GM18508 (cell line): ENCODE data around the gene PLEKHH3.
"Not testable (repeated sequence)": the region's sequence is repeated elsewhere in the genome, so short reads cannot be mapped to it uniquely, and the experiment has no call there.

Experiments used
- ATAC-seq: cut with Tn5 transposase; IDR thresholded peaks from one replicate; pipeline ENCODE4 v1.9.1; 2021; ENCODE audit warnings: moderate number of reproducible peaks; ENCODE audit not compliant: insufficient read depth, unreplicated experiment

The PLEKHH3 gene

DNA sequence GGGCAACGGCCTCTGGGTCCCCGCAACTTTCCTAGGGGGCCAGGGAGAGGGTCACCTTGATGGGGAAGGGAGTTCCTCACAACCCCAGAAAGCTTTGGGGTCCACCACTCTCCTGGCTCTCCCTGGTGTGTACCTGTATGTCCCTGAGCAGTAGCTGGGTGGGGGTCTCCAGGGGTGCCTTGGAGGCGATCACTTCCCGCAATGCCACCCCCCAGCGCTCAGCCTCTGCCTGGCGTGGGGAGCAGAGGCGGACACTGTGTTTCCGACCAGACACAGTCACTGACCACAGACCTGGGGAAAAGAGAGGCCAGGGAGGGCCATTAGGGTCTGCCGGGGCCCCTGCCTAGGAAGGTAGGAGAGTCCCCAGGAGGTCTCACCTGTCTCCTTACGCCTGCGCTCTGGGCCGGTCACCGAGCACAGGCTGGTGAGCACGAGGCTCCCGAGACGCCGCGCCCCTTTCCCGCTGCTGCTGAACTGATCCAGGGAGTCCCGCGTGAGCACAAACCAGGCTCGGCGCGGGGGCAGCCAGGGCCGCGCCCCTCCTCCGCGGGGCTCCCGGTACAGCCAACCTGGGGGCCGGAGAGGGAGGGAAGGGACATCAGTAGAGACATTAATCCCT lies 3.4 kb downstream of the PLEKHH3 start:
- no peak for ATAC-seq

DNA sequence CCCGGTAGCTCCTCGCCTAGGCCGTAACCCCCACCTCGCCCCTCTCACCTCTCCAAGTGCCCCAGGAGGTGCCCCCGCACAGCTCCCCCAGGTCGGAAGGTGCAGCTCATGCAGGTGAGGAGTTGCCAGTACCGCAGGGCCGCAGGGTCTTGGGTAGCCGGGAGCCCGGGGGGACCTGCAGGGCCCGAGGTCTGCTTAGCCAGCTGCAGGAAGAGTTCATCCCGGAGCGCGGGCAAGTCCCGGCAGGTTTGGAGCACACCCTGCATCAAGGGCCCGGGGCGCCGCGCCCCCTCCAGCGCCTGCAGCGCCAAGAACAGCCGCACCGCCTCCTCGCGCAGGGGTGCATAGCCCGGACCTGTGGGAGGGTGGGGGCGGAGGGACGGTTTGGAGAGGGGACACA lies 4.8 kb downstream of the PLEKHH3 start:
- no peak for ATAC-seq

DNA sequence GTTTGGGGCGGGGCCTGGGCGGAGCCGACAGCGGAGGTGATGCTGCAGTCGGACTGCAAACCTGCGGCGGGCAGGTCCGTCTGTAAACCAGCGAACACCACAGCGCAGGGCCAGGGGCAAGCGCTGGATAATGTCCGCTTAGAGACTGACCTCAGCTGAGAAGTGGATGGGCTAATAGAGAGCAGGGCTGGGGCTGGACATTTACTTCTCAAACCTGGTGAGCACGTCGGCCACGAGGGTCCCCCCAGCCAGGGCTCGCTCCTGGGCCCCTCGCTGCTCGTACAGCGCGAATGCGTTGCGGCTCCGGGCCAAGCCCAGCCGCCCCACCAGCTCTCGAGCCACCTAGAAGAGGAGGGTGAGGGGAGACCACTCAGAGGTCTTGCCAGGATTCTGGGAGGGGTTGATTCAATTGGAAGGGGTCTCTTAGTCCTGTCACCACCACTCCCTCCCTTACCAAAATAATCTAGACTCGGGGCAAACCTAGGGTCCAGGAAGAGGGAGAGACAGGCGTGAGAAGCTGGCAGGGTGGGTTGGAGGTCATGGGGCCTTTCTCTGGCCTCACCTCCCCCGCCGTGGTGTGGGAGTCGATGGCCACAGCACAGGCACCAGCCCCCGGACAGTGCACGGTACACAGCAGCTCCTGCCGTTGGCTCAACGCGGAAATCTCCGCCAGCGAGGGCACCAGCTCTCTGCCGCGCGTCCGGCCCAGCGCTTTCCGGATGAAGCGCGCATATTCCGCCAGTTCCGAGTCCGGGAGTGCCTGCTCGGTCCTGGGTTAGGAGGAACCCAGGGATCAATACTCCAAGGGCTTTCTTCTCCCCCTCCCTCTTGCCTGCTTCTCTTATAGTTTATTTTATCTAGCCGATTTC lies 5.8 kb downstream of the PLEKHH3 start:
- no peak for ATAC-seq

DNA sequence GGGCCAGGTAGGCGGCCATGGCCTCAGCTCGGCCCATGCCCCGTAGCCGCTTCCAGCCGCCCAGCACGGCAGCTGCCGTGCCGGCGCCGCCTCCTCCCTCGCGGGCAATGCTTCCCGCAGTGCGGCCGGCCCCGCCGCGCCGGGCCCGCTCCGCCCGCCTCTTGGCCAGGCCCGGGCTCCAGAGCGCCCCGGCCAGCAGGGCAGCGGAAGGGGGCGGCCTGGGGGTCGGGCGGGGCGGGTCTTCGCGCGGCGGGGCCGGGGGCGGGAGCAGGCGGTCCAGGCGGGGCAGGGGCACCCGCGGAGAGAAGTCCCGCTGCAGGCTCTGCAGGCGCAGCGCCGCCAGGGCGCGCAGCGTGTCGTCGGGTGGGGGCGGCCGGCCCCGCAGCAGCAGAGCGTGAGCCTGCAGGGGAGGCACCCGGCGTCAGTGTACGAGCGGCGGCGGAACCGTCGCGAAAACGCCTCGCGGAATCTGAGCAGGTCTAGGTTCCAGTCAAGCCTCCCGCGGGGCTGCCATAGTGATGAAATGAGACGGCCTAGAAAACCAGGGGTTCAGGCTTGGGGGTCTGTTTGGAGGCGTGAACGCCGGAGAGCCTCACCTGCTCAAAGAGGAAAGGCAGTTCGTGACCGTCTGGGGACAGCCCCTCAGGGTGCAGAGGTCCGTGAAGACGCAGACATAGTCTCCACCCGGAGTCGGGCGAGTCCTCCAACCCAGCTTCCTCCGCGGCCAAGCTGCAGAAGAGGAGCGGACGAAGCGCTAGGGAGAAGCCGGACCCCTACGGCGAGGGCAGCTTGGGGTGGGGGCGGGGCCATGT lies 6.6 kb downstream of the PLEKHH3 start:
- no peak for ATAC-seq

DNA sequence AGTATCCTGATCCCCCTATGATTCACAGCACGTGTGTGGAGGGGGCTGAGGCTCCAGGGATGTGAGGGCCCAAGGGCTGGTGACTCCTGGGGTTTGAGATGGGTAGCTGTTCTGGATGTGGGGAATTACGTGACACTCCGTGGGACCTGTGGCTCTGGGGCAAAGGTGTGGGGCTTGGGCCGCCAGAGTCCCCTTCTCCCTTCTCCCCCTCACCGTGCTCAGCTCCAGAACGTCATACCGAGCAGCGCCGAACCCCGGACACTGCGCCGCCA lies 7.2 kb downstream of the PLEKHH3 start:
- no peak for ATAC-seq

DNA sequence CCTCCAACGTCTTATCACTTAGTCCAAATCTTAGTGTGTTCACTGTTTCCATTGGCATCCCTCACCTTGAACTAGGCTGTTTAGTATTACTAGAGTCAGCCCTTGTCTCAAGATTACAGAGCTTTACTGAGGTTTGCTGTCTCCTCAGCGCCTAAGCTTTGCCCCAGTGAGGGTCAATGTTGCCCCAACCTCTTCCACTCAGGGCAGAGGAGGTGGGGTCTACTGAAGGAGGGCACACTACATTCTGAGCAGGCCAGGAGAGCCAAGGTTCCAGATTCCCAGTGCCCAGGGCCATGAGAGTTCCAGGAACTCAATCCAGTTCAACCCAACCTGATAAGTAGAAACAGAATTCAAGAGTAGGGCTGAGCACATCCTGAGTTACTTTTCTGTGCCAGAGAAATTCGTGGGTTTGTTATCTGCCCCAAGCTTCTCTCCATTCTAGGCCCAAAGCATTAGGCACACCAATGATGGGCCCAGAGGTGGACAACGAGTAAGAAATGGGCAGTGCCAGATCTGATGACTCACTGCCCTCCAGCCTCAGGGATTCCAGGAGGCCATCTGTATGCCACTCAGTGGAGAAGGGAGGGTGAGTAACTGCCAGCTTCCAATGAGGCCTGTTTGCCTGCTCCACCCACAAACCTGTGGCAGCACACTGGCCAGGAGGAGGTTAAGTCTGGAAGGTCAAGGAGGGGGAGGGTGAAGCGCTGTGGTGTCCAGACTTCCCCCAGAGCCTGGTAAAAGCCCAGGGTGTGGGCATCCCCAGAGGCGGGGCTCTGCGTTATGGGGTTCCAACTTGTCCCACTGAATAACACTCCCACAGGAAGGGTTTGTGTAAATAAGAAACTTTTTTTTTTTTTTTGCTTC lies 9.5 kb downstream of the PLEKHH3 start:
- ATAC-seq: no peak

DNA sequence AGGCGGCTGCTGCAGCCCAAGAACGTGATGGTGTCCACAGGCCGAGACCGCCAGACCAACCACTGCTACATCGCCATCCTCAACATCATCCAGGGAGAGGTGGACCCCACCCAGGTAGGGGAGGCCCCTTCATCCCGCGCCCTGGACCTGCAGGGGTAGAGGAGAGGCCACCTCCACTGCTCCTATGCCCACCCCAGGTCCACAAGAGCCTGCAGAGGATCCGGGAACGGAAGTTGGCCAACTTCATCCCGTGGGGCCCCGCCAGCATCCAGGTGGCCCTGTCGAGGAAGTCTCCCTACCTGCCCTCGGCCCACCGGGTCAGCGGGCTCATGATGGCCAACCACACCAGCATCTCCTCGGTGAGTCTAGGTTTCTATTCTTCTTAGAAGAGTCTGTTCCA lies 10.7 kb downstream of the PLEKHH3 start:
- ATAC-seq: not testable (repeated sequence)

DNA sequence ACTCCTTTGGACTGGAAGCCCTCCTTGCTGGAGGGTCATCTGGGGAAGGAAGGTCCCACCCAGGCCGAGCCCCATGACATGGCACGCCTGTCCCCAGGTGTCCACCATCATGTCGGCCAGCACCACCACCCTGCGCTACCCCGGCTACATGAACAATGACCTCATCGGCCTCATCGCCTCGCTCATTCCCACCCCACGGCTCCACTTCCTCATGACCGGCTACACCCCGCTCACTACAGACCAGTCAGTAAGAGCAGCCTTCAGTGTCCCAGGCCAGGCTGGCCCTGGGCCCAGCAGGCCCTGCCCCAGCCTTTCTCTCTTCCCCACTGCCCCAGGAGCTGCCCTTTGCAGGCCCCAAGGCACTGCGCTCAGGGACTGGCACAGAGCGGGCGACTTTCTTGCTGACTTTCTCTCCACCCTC lies 11.2 kb downstream of the PLEKHH3 start:
- no peak for ATAC-seq

DNA sequence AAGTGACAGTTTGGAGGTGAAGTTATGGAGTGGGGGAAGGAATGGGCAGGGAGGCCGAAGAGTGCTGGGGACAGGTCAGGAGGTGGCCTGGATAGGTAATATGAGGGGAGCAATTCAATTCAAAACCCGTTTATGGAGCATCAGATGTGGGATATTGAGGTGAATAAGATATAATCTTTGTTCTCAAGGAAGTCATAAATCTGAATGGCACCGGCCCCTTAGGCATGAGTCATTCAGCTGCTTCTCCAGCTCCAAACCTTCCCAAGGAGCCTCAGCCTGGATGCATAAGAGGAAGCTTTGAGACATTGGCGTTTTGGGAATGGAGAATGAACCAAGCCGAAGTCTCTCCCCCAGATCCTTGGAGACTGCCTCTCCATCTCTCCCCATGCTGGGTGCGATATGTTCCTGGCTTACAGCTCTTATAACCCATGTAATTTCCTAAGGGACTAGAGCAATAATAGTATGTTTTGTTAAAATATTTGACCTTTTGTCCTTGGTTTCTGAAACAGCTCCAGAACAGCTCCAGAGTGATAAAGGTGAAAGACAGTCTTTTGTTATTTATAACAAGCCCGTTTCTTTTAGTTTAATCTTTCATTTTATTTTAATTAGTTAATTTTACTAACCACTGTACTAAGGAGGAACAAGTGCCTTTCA lies 16.0 kb downstream of the PLEKHH3 start:
- no peak for ATAC-seq

DNA sequence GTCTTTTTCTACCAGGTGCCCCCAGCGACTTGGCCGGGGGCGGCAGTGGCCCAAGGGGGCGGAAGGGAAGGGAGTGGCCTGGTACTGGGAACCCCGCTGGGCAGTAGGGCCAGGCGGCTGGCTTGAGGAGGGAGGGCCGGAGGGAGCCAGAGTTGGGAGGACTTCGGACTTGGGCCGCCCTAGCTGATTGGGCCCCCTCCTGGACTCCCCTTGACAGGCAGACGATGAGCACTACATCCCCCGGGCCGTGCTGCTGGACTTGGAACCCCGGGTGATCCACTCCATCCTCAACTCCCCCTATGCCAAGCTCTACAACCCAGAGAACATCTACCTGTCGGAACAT lies 16.9 kb downstream of the PLEKHH3 start:
- not testable (repeated sequence) for ATAC-seq

DNA sequence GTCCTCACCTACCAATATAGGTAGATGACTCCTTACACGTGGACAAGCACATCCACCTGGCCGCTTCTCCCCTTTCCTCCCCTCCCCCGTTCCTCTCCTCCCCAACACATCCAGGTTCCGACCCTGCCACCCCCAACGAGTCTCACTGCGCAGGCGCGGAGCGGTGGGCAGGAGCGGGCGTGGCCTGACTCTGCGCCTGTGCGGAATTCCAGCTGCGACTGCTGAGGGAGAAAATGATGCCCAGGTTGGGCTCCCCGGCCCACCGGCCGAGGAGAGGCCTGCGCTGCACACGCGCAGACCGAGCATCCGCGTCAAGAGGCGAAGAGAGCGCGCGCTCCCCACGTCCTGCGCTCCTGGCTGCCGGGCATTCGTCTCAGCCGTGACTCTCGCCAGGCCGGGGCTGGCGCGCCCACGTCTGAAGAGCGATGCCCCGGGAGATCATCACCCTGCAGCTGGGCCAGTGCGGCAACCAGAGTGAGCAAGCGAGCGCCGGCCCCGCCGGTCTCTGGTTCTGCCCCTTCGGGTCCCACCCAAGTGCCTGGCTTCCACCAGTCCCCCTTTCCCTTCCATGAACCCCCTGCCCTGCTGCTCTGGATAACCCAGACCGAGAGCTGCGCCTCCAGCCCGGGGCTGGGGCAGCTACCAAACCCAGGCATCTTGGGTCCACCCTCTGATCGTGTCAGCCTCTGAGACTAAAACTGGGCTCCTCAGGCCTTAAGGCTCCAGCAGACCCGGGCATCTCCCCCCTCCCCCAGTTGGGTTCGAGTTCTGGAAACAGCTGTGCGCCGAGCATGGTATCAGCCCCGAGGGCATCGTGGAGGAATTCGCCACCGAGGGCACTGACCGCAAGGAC lies 17.5 kb downstream of the PLEKHH3 start, which contains the start of gene TUBG2:
Gene TUBG2, plus strand, starts transcription at position 206 of the 853 bp plus-strand sequence. Its CDS starts 220 bp downstream, at position 426.
- ATAC-seq: no peak

DNA sequence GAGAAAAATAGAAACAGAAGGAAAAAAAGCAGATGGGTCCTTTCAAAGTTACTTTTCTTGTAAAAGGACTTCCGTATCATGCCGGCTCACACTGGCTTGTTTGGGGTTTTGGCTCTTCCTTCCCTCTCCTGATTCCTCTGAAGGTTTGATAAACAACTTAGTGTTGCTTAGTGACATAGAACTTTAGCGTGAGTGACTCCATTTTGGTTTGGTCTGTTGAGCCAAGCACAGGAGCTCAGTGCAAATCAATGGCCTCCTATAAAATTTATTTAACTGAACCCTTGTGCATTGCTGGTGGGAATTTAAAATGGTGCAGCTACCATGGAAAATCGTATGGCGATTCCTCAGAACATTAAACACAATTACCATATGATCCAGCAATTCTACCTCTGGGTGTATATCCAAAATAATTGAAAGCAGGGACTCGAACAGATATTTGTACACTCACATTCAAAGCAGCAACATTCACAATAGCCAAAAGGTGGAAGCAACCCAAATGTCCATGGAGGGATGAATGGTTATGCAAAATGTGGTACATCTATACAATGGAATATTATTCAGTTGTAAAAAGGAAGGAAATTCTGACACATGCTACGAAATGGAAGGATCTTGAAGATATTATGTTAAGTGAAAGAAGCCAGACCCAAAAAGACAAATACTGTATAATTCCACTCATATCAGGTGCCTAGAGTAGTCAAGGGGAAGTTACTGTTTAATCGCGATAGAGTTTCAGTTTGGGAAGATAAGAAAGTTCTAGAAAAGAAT lies 18.8 kb downstream of the PLEKHH3 start:
- no peak for ATAC-seq

DNA sequence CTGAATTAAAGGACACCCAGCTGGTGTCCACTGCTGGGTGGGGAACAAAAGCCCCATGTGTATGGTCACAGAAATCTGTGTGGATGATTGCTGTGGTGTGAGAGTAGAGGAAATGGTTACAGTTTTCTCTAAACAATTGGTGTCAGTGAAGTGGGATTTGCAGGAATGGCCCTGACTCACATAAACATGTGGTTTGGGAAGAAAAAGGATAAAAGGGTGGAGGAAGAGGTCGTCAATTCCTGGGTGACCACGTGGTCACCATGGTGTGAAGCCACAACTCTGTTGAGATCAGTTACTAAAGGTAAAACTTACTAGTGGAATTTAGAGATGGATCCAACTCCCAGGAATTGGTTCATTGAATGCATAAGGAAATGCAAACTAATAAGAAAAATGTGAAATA lies 21.3 kb downstream of the PLEKHH3 start:
- no peak for ATAC-seq

DNA sequence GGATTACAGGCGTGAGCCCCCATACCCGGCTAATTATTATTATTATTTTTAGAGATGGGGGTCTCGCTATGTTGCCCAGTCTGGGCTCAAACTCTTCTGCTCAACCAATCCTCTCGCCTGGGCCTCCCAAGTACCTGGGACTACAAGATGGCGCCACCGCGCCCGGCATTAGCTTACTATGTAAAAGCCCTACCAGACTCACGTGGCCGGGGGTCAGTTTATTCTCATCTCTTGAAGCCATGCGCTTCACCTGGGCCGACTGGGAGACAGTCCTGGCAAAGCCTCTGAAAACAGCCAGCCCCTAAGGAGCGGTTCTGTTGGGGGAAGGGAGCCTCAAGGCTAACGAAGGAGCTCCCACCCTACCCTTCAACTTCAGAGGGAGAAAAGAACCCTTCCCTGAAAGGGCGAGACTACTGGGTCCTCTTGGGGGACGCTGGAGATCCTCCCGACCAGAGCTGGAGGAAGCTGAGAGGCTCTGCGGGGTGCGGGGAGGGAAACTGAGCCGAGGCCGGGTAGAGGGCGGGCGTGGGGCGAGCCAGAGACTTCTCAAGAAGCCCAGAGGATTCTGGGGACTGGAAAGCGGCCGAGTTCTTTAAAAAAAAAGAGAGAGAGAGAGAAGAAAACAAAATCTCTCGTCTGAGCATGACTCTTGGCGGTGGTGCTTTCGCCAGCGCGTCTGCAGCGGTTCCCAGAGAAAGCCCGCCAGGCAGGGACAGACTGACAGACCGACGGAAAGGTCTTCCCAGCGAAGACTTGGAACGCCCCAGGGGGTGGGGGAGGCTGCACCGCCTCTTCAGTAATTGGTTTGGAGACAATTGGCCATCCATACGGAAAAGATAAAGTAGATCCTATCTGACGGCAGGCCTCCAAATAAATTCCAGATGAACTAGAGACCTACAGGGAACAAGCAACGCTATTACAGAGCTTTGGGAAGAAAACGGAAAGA lies 23.3 kb downstream of the PLEKHH3 start:
- ATAC-seq: no peak

DNA sequence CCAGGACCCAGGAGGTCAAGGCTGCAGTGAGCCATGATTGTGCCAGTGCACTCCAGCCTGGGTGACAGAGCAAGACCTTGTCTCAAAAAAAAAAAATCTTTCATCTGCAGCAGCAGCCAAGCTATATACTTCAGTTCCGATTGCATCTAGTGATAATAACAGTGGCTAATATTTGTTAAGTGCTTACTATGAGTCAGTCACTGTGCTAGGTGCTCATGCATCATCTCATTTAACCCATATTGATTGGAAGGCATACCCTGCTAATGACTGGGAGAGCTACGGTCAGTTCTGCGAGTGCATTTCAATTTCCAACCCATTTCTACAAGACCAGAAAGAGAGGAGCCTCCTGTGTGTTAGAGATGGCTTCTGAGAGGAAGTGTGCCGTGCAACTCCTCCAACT lies 25.4 kb downstream of the PLEKHH3 start:
- no peak for ATAC-seq

DNA sequence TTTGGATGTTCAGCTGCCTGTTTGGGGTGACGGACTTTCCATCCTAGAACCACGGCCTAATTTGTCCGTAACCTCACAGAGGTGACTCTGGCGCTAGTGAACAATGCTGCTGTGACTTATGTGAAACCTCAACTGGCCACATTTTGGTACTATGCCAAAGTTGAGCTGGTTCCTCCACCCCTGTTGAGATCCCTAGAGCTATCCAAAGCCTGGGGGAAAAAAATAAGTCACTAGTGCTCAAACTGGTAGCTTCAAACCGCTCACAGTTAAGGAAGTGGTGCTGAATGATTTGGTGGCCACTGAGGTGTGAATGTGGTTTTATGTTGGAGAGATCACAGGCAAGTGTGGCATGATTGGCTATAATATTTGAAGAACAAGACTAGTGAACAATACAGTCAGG lies 29.0 kb downstream of the PLEKHH3 start:
- no peak for ATAC-seq

DNA sequence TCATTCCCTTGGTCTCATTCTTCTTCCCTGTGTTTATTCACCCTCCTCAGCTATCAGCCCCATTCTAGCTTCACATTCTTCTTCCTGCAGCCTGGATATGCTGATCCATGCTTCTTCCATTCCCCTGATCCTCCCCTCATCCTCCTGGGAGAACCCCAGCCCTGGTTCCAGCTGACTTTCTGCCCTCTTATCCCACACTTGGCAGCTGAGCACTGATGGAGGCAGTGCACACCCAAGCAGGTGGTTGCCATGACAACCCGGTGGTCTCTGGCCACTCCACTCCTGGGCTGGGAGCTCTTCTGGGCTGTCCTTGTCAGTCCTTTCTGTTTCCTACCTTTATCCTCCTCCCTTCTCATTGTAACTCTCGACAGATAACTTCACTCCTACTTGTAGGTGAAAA lies 34.5 kb downstream of the PLEKHH3 start:
- no peak for ATAC-seq
